ENCODE results near the gene MECR.

MECR gene

DNA sequence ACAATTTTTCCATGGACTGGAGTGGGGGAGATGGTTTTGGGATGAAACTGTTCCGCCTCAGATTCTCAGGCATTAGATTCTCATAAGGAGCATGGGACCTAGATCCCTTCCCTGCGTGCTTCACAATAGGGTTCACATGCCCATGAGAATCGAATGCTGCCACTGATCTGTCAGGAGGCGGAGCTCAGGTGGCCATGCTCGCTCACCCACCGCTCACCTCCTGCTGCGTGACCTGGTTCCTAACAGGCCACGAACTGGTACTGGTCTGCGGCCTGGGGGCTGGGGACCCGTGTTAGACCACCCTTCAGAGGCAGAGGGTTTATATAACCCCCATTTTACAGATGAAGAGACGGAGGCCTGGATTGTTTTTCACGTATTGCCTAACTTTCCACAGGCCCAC is 32.7 kb downstream of the MECR start:
- DNase-seq = no peak

DNA sequence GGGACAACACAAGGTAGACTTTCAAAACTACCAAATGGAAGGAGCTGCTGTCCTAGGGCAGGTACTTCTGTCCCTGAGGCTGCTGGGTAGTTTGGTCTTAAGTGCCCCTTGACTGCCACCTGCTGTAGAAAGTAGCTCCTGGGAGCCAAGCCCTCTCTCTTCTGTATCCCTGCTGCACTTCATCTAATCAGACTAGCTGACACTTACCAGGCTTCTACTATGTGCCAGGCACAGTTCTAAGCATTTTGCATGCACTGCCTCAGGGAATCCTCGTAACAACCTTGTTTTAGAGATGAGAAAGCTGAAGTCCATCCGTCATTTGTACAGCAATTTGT is 33.2 kb downstream of the MECR start:
- peak; percentile 40 for DNase-seq

- no peak for DNase-seq
These were observed 33.7 kb downstream of the MECR start for GRCh38 chr1:29196863-29197589.

DNA sequence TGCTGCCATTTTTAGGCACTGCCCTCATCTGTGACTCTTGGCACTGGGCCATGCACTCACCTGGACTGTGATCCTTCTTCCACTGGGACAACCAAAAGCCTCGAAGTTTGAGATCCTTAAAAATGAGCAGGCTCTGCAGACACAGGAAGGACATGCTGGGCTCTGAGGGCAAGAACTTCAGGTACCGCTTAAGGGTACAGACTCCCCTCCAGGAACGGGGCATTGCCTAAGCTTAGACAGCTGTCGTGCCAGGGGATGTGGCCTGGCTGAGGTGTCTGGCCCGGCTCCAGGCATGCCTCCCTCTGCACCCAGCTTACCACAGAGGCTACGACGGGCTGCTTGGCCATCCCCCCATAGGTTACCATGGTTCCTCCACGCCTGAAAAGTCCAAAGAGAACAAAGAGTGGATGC is 34.8 kb downstream of the MECR start:
- no peak for DNase-seq

DNA sequence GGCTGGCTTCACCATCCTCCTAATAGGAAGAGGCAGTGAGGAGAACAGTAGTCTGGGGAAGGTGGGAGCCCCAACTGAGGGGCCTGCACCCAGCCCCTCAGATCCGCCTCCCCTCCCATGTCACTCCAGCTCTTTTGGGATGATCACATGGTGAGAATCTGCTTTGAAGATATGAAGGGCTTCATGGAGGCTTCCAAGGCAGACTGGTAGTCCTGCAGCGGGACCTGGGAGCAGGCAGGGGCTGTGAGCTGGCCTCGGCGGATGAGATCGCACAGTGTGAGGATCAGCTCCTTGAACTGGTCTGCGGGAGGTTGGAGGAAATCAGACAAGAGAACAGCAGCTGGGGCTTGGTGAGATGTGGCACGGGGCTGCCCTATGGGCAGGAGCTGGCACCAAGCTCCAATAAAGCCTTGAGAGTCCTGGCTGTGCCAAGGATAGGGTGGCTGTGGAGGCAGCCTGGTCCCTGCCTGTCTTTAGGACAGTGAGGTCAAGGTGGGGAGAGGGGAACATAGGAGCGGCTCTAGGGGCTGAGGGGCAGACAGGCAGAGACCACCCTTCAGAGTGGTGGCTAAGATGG is 36.8 kb downstream of the MECR start:
- DNase-seq = no peak

DNA sequence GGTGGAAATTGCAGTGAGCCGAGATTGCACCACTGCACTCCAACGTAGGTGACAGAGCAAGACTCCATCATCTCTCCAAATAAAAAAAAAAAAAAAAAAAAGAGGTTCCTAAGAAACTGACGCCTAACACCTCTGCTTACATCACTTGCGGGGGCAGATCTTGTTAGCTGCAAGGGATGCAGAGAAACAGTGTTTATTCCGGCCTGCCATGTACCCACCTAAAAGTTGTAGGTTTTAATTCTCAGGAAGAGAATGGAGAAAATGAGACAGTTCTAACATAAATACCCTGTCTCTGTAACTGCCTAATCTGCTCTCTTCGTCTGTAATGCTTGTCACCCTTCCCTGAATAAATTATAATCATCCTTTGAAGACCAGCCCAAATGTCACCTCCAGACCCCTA is 40.0 kb downstream of the MECR start:
- no peak for DNase-seq

DNA sequence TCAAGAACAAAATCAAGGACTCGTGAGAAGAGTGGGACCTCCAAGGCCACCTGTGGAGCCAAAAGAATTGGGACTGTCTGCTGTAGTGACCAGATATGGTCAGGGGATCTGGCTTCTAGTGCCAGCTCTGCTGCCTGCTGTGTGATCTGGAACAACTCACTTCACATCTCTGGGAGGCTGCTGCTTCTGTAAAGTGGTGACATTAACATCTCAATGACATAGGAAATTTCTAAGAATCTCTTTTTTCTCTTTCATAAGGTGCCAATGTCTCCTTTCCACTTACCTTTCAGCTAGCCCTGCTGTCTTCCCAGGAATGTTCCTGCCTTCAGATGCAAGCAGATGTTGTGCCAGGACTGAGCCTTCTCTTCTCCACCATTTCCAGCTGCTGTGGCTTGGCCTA is 44.0 kb downstream of the MECR start:
- DNase-seq = no peak

DNA sequence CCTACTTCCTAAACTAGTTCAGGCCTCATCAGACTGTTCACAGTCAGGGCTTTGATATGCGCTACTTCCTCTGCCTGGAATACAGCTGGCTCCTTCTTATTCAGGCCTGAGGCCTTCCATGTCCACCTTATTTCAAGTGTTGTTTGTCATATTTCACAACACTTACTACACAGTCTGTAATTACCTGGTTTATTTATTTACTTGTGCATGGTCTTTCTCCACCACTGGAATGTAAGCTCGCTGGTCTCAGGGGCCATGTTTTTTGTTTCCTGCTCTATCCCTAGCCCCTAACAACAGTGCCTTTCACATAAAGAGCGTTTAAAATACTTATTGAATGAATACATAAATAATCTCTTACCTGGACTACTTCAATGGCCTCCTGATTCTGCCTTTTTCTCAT is 44.5 kb downstream of the MECR start:
- no peak for DNase-seq

DNA sequence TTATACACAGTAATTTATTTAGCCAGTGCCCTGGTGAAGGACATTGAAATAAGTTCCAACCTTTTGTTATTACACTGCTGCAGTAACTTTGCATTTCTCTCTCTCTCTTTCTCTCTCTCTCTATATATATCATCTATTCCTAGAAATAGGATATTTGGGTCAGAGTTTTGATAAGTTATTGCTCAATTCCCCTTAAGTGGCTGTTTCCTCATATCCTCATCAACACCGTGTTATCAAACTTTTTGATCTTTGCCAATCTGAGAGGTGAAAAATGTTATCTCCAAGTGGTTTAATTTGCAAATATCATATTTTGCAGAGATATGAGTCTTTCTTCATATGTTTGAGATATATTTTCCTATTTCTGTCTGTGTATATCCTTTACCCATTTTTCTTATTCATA is 47.4 kb downstream of the MECR start:
- no peak for DNase-seq

DNA sequence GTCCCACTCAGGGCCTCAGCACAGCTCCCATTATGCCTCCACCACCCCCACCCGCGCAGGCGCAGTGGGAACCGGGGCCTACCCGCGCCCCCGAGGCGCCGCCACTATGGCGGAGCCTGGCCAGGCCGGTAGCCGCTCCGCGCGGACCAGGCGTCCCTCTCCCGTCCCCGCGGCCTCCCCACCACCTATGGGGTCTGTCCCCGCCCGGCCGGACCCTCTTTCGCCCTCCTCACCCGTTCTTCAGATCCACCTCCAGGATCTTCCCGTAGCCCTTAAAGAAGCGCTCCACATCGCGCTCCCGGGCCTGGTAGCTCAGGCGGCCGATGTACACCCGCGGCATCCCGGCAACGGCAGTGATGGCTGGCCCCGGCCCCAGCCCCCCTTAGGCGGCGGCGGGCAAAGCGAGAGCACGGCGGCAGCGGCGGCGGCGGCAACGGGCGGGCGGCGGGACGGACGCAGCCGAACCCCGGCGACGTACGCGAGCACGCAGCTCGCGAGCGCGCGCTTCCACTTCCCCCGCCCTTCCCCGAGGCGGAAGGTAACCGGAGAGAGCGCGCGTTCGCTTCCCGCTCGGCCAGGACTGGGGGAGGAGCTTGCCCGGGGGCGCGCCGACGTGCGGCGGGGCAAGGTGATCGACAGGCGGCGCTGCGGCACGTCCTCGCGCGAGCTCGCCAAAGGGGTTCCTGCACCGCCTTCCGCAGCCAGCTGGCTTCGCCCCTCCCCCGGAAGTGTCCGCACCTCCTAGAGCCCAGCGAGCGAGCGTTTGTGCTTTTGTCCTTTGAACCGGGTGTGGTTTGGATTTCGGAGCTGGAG is 49.1 kb downstream of the MECR start, which contains the start of gene SRSF4:
Gene SRSF4, minus strand, starts transcription at position 488 of the 813 bp plus-strand sequence. Its CDS starts 148 bp downstream, at position 340.
- peak; percentile 86 for DNase-seq

- peak; percentile 19 for DNase-seq
These were observed 50.0 kb downstream of the MECR start for GRCh38 chr1:29180497-29181412.

- no peak for DNase-seq
These were observed 51.0 kb downstream of the MECR start for GRCh38 chr1:29179641-29180184.

- DNase-seq = no peak
These were observed 53.6 kb downstream of the MECR start for GRCh38 chr1:29177022-29177705.

- DNase-seq = no peak
These were observed 54.2 kb downstream of the MECR start for GRCh38 chr1:29176576-29176975.

DNA sequence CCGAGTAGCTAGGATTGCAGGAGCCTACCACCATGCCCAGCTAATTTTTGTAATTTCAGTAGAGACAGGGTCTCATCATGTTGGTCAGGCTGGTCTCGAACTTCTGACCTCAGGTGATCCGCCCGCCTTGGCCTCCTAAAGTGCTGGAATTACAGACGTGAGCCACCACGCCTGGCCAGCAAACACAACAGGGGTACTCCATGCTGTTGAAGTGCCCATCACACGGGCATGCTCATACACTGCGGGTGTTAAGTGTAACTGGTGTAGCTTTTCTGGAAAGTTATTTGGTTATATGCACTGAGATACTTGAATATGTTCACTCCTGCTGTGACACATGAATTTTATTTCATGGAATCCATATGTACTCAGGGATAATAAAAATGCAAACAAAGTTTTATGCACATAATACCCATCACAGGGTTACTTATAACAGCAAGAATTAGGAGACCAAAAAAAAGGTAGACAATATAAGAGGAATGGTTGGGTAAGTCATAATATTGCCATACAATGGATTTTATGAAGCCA is 58.3 kb downstream of the MECR start:
- no peak for DNase-seq

- no peak for DNase-seq
These were observed 59.2 kb downstream of the MECR start for GRCh38 chr1:29171521-29171920.

DNA sequence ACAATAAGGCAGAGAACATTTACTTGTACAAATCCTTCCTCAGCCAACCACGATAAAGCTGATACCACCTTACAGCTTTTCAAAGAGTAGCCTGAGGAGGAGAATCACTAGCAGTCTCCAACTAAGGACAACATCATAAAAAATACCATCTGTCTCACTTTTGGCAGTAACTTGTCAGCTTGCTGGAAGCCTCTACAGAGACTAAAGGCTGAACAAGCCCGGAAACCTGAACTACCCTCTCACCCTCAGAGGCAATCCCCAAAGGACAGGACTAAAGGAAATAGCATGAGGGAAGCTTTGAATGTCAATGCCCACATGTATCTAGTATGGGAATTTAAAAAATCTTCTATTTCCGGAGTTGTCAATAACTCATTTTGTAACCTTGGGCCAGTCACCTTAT is 59.6 kb downstream of the MECR start:
- DNase-seq = no peak

- DNase-seq = no peak
These were observed 60.8 kb downstream of the MECR start for GRCh38 chr1:29169976-29170375.

DNA sequence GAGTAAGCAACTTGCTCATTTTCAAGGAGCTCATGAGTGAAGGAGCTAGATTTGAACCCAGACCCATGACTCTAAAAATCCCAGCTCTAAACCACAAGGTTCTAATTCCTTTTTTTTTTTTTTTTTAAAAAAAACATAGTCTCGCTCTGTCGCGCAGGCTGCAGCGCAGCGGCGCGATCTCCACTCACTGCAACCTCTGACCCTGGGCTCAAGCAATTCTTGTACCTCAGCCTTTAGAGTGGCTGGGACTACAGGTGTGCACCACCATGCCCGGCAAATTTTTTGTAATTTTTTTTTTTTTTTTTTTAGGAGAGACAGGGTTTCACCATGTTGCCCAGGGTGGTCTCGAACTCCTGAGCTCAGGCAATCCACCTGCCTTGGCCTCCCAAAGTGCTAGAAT is 62.8 kb downstream of the MECR start:
- no peak for DNase-seq

DNA sequence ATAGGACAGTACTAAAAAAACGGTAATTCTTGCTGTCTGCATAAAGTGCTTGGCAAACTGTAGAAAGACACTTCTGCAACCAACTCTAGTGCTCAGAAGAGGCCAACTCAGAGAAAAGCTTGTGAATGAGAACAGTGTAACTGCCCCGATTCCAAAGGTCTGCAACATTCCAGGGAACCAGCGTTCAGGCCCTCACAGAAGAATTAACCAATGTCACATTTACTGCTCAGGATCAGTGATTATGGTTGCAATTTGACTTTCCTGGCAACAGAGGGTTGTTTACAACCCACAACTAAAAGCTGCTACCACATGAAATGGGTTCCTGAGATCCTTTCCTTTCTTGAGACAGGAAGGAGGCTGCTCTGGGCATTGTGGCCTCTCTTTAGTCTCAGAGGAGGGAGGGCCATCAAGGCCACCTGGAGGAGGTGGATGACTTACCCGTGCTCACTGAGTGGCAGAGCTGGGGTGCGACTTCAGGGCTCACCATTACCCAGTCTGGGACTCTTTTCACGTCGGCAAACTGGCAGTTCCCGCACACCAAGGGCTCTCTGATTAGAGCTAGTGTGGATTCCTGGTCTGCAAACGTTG is 64.3 kb downstream of the MECR start:
- DNase-seq = no peak

DNA sequence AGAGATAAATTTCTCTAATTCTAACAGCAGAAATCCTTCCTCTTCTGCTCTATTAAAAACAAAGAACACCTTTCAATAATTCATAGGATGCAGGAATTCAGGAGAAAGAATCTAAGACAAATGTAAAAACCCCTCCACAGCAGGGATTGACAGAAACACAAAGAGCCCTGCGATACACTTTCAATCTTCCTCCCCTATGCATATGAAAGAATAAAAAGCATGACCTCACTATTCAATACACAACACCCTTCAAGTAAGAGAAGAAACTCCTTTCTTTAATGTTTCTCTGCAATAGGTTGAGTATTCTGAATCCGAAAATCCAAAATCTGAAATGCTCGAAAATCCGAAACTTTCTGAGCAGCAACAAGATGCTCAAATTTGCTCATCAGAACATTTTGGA is 66.1 kb downstream of the MECR start:
- DNase-seq = no peak

Data from 8988T (cell line).